Glutamatergic neuron (in vitro differentiated cells): Measurements from ENCODE around the gene HIPK4. TPM values are rescaled to one million over a fixed set of nuclear protein-coding genes. Genes with fewer than 3 reads are reported as not detected.
"Not testable (repeated sequence)": the region's sequence is repeated elsewhere in the genome, so short reads cannot be mapped to it uniquely, and the experiment has no call there.

Experiments
- DNase-seq: peaks from one replicate; pipeline ENCODE4 v3.0.0; 2022
- H3K27ac Mint-ChIP-seq: one replicate; pipeline ENCODE4 v1.8.0; 2020; ENCODE audit warnings: mild to moderate bottlenecking, mixed read lengths, inconsistent platforms; ENCODE audit not compliant: unreplicated experiment
- H3K27me3 Mint-ChIP-seq: one replicate; pipeline ENCODE4 v1.8.0; 2020; ENCODE audit warnings: mild to moderate bottlenecking, moderate library complexity, mixed read lengths, inconsistent platforms; ENCODE audit not compliant: unreplicated experiment
- H3K36me3 Mint-ChIP-seq: one replicate; pipeline ENCODE4 v1.8.0; 2020; ENCODE audit warnings: mild to moderate bottlenecking, mixed read lengths, inconsistent platforms; ENCODE audit not compliant: unreplicated experiment
- H3K4me1 Mint-ChIP-seq: one replicate; pipeline ENCODE4 v1.8.0; 2020; ENCODE audit warnings: mild to moderate bottlenecking, low read depth, mixed read lengths, inconsistent platforms; ENCODE audit not compliant: unreplicated experiment
- H3K4me3 Mint-ChIP-seq: one replicate; pipeline ENCODE4 v1.8.0; 2020; ENCODE audit warnings: mild to moderate bottlenecking, mixed read lengths, inconsistent platforms; ENCODE audit not compliant: unreplicated experiment
- H3K9me3 Mint-ChIP-seq: one replicate; pipeline ENCODE4 v1.8.0; 2020; ENCODE audit warnings: mild to moderate bottlenecking, moderate library complexity, mixed read lengths, inconsistent platforms; ENCODE audit not compliant: unreplicated experiment
- total RNA-seq: library from RNA; stranded (reverse); fragmentation: NEBNext Ultra II Directional; extraction: Animal tissue kit (Norgen Biotek cat#: 25700); gene quantifications from one replicate; pipeline ENCODE4 v1.2.1, GENCODE V29; 2021; ENCODE audit not compliant: unreplicated experiment
- TF ChIP-seq, protein P1 (sequence below): fragments of 200-600 bp; sonication (generic); IDR thresholded peaks from one replicate; pipeline ENCODE4 v1.5.0; 2021; ENCODE audit not compliant: partially characterized antibody, unreplicated experiment

HIPK4 gene
- total RNA-seq, 1 donor from 2014 or later = not detected

DNA sequence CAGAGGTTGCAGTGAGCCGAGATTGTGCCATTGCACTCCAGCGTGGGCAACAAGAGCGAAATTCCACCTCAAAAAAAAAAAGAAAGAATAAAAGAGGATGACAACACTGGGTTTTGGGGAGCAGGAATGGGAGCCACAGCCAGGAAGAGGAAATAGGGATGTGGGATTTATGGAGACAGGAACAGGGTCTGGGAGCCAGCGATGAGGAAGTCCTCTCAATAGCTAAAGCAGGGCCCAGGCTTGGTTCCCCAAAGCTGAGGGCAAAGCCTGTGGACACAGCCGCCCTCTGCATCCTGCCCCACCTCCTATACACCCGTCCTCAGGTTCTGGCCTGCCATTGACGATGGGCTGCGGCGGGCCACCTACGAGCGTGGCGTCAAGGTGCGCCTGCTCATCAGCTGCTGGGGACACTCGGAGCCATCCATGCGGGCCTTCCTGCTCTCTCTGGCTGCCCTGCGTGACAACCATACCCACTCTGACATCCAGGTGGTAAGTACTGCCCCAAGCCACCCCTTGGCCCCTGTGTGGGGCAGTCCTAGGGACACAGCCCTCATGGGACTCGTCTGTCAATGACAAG, 13.6 kb downstream of the HIPK4 start:
- no peak for DNase-seq
- peaks cover 2% of the 10 kb centered on the region for H3K4me1 Mint-ChIP-seq
- H3K4me3 Mint-ChIP-seq = no peak overlapping the region
- H3K9me3 Mint-ChIP-seq = peaks cover 8% of the 10 kb centered on the region
- no peak overlapping the region for H3K27ac Mint-ChIP-seq
- peaks cover 17% of the 10 kb centered on the region for H3K27me3 Mint-ChIP-seq
- H3K36me3 Mint-ChIP-seq = no peaks in the 10 kb centered on the region
- TF ChIP-seq, protein P1, sequence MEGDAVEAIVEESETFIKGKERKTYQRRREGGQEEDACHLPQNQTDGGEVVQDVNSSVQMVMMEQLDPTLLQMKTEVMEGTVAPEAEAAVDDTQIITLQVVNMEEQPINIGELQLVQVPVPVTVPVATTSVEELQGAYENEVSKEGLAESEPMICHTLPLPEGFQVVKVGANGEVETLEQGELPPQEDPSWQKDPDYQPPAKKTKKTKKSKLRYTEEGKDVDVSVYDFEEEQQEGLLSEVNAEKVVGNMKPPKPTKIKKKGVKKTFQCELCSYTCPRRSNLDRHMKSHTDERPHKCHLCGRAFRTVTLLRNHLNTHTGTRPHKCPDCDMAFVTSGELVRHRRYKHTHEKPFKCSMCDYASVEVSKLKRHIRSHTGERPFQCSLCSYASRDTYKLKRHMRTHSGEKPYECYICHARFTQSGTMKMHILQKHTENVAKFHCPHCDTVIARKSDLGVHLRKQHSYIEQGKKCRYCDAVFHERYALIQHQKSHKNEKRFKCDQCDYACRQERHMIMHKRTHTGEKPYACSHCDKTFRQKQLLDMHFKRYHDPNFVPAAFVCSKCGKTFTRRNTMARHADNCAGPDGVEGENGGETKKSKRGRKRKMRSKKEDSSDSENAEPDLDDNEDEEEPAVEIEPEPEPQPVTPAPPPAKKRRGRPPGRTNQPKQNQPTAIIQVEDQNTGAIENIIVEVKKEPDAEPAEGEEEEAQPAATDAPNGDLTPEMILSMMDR = no peak

DNA sequence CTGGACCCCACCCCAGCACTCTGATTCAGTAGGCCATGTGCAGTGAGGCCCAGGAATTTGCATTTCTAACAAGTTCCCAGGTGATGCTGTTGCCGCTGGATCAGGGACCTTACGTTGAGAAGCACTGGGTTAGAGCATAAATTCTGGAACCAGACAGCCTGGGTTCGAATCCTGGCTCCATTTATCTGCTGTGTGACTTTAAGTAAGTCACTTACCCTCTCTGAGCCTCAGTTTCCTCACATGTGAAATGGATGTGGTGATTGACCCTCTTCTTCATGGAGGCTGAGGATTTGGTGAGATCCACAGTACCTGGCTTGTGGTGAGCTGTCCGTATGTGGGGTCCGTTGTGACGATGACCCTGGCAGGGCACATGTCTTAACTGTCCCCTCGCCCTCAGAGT, 15.9 kb downstream of the HIPK4 start:
- Mint-ChIP-seq H3K36me3 (no peaks in the 10 kb centered on the region), H3K27me3 (peaks cover 20% of the 10 kb centered on the region), H3K4me1 (peaks cover 8% of the 10 kb centered on the region), H3K27ac (no peak overlapping the region), H3K4me3 (no peak overlapping the region), H3K9me3 (peaks cover 7% of the 10 kb centered on the region)
- TF ChIP-seq, protein P1 = no peak
- no peak for DNase-seq

GRCh38 chr19:40371802-40372122, 18.2 kb downstream of the HIPK4 start:
- Mint-ChIP-seq H3K27ac (no peak overlapping the region), H3K4me3 (no peak overlapping the region), H3K27me3 (peaks cover 26% of the 10 kb centered on the region), H3K36me3 (no peaks in the 10 kb centered on the region), H3K4me1 (peaks cover 16% of the 10 kb centered on the region), H3K9me3 (peaks cover 19% of the 10 kb centered on the region)
- DNase-seq = no peak
- TF ChIP-seq, protein P1 = no peak

DNA sequence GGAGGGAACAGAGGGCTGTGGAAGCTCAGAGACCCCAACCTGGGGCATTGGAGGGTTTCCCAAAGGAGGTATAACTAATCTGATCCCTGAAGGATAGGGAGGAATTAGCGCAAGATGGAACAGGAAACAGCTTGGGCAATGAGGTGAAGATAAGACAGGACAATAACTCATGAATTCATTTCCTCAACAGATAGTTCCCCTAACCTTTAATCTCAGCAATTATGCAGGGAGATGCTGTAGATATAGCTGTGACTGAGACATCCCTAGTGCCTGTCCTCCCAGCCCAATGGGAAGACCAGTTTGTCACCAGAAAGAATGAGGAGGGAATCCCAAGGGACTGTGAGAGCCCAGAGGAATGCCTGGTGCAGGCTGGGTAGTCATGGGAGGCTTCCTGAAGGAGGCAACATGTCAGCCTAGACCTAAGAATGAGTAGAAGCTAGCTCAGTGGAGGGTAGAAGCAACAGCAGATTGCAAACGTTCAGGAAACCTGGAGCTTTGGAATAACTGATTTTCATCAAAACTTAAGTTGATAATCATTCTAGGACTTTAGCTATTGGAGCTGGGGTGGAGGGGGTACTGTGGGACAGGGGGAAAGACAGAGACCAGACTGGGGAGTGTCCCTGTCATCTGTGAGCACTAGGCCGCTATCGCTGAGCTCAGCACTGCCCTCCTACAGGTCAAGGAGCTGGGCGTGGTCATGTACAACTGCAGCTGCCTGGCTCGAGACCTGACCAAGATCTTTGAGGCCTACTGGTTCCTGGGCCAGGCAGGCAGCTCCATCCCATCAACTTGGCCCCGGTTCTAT, 18.8 kb downstream of the HIPK4 start:
- Mint-ChIP-seq H3K36me3 (no peaks in the 10 kb centered on the region), H3K27me3 (peaks cover 28% of the 10 kb centered on the region)

GRCh38 chr19:40370253-40370652, 19.7 kb downstream of the HIPK4 start:
- H3K4me3 Mint-ChIP-seq = peak overlapping the region; percentile 69
- H3K27ac Mint-ChIP-seq = peak overlapping the region; percentile 59

More for the DNA sequence above, 18.8 kb downstream of the HIPK4 start:
- H3K4me3 Mint-ChIP-seq = no peak overlapping the region
- peaks cover 18% of the 10 kb centered on the region for H3K4me1 Mint-ChIP-seq
- H3K9me3 Mint-ChIP-seq = peaks cover 21% of the 10 kb centered on the region
- no peak for DNase-seq
- H3K27ac Mint-ChIP-seq = peak overlapping the region; percentile 56
- TF ChIP-seq, protein P1 = no peak

More at GRCh38 chr19:40370253-40370652, 19.7 kb downstream of the HIPK4 start:
- H3K9me3 Mint-ChIP-seq = peaks cover 21% of the 10 kb centered on the region
- DNase-seq, H3K36me3 Mint-ChIP-seq: not testable (repeated sequence)
- peaks cover 25% of the 10 kb centered on the region for H3K27me3 Mint-ChIP-seq
- H3K4me1 Mint-ChIP-seq = peaks cover 20% of the 10 kb centered on the region
